ENCODE measurements around the gene CCDC69.

The CCDC69 gene

GRCh38 chr5:151250346-151251000 lies 26.6 kb upstream of the CCDC69 start:
- TF ChIP-seq, protein P1, sequence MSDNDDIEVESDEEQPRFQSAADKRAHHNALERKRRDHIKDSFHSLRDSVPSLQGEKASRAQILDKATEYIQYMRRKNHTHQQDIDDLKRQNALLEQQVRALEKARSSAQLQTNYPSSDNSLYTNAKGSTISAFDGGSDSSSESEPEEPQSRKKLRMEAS (IDR thresholded peaks at IDR 0.05; ENCODE audit: low read depth, low read length) = no peak
- TF ChIP-seq, protein P2, sequence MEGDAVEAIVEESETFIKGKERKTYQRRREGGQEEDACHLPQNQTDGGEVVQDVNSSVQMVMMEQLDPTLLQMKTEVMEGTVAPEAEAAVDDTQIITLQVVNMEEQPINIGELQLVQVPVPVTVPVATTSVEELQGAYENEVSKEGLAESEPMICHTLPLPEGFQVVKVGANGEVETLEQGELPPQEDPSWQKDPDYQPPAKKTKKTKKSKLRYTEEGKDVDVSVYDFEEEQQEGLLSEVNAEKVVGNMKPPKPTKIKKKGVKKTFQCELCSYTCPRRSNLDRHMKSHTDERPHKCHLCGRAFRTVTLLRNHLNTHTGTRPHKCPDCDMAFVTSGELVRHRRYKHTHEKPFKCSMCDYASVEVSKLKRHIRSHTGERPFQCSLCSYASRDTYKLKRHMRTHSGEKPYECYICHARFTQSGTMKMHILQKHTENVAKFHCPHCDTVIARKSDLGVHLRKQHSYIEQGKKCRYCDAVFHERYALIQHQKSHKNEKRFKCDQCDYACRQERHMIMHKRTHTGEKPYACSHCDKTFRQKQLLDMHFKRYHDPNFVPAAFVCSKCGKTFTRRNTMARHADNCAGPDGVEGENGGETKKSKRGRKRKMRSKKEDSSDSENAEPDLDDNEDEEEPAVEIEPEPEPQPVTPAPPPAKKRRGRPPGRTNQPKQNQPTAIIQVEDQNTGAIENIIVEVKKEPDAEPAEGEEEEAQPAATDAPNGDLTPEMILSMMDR (IDR thresholded peaks at IDR 0.05; ENCODE audit: low read depth, low read length) = no peak
- TF ChIP-seq MYC (IDR thresholded peaks at IDR 0.05; ENCODE audit: low read depth, low read length) (no peak), POLR2A (IDR thresholded peaks at IDR 0.05; ENCODE audit: extremely low read depth, insufficient read length) (no peak)
- H3K4me3 ChIP-seq (ENCODE audit: low read depth, low read length) = no peak overlapping the region
- no peak for DNase-seq (ENCODE audit: low read depth)

DNA sequence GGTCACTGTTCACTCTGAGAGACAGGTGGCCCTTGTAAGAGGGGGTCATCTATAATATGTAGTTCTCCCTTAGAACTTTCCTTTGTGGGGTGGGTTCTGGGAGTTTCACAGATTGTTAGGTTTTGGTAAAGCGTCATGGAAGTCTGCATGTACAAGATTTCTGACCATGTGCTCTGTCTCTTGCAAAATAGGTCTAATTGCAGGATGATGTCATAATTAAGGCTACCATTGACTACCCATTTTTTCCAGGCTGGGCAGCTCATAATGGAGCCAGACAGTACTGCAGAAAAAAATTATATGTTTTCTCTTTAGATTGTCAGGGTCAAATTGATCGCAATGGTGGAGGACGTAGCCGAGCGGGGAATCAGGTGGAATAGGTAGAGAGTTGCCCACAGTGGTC lies 25.4 kb upstream of the CCDC69 start:
- DNase-seq (ENCODE audit: low read depth) = no peak
- TF ChIP-seq MYC (IDR thresholded peaks at IDR 0.05; ENCODE audit: low read depth, low read length) (no peak), POLR2A (IDR thresholded peaks at IDR 0.05; ENCODE audit: extremely low read depth, insufficient read length) (no peak)
- TF ChIP-seq, protein P1 (IDR thresholded peaks at IDR 0.05; ENCODE audit: low read depth, low read length) = no peak; the same call in 1 of the 2 replicates
- TF ChIP-seq, protein P2 (IDR thresholded peaks at IDR 0.05; ENCODE audit: low read depth, low read length) = no peak
- H3K4me3 ChIP-seq (ENCODE audit: low read depth, low read length) = no peak overlapping the region

GRCh38 chr5:151248651-151249050 lies 24.8 kb upstream of the CCDC69 start:
- DNase-seq (ENCODE audit: low read depth) = no peak
- TF ChIP-seq MYC (IDR thresholded peaks at IDR 0.05; ENCODE audit: low read depth, low read length) = no peak
- no peak for TF ChIP-seq POLR2A (IDR thresholded peaks at IDR 0.05; ENCODE audit: extremely low read depth, insufficient read length)
- TF ChIP-seq, protein P1 (IDR thresholded peaks at IDR 0.05; ENCODE audit: low read depth, low read length) = no peak
- TF ChIP-seq, protein P2 (IDR thresholded peaks at IDR 0.05; ENCODE audit: low read depth, low read length) = no peak
- H3K4me3 ChIP-seq (ENCODE audit: low read depth, low read length) = no peak overlapping the region

DNA sequence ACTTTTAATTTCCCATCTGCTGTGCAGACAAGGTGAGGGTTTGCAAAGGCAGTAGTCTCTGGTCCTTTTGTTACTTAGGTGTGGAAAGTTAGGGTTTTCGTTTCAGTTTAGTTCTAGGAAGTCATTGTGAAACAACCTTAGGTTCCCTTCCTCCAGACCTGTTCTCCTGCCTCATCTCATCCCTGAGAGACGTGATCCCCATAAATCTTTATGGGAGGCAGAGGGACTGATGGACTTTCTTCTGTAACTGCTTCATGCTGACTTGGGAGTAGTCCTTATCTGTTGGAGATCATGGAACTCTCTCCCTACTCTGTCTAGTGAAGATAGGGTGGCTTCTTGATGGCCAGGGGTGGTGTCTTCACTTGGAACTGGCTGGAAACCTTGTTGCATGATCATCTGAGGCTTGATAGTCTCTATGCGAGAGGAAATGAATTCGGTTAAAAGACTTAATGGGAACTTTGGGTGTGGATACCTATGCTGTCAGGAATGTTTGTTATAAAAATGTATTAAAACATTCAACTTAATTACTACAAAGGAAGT lies 21.9 kb upstream of the CCDC69 start:
- TF ChIP-seq POLR2A (IDR thresholded peaks at IDR 0.05; ENCODE audit: extremely low read depth, insufficient read length) = no peak
- no peak for TF ChIP-seq MYC (IDR thresholded peaks at IDR 0.05; ENCODE audit: low read depth, low read length)
- TF ChIP-seq, protein P2 (IDR thresholded peaks at IDR 0.05; ENCODE audit: low read depth, low read length) = no peak
- TF ChIP-seq, protein P1 (IDR thresholded peaks at IDR 0.05; ENCODE audit: low read depth, low read length) = no peak
- DNase-seq (ENCODE audit: low read depth) = no peak
- H3K4me3 ChIP-seq (ENCODE audit: low read depth, low read length) = no peak overlapping the region

- no peak overlapping the region for H3K4me3 ChIP-seq (ENCODE audit: low read depth, low read length)
- no peak for DNase-seq (ENCODE audit: low read depth)
- TF ChIP-seq MYC (IDR thresholded peaks at IDR 0.05; ENCODE audit: low read depth, low read length) (no peak), POLR2A (IDR thresholded peaks at IDR 0.05; ENCODE audit: extremely low read depth, insufficient read length) (no peak)
- TF ChIP-seq, protein P2 (IDR thresholded peaks at IDR 0.05; ENCODE audit: low read depth, low read length) = no peak
- TF ChIP-seq, protein P1 (IDR thresholded peaks at IDR 0.05; ENCODE audit: low read depth, low read length) = no peak
Observed at GRCh38 chr5:151244206-151244605, 20.3 kb upstream of the CCDC69 start.

Data from NB4 (cell line).